Astrocyte (in vitro differentiated cells and primary cell): Measurements from ENCODE around the gene CARD8.
A peak's percentile ranks its signal among the peaks of the same experiment; 100 is the strongest.

ENCODE experiments used
- CTCF ChIP-seq: IDR thresholded peaks from 2 replicates; pipeline ENCODE4 v1.5.1; 2011; ENCODE audit warnings: low read depth, mild to moderate bottlenecking, inconsistent platforms, low read length, moderate library complexity; ENCODE audit not compliant: insufficient read depth
- EZH2 ChIP-seq: IDR thresholded peaks from 2 replicates; pipeline ENCODE4 v1.6.1; 2012; ENCODE audit warnings: mild to moderate bottlenecking, low read length, inconsistent platforms; ENCODE audit not compliant: insufficient read depth

GRCh38 chr19:48190288-48190884, 65.3 kb downstream of the CARD8 start:
- TF ChIP-seq CTCF (peak; percentile 20), EZH2 (no peak)
